ENCODE results near the gene HUWE1.
"Not testable (repeated sequence)": the region's sequence is repeated elsewhere in the genome, so short reads cannot be mapped to it uniquely, and the experiment has no call there.

Gene HUWE1

GRCh38 chrX:53606456-53606855 is 80.1 kb downstream of the HUWE1 start:
- no peak for DNase-seq (ENCODE audit: low read depth in 2 of 2)

- DNase-seq (ENCODE audit: low read depth in 2 of 2) = no peak
Measured at GRCh38 chrX:53605004-53605403, 81.5 kb downstream of the HUWE1 start.

- no peak for DNase-seq (ENCODE audit: low read depth in 2 of 2)
Measured at GRCh38 chrX:53599781-53600396, 86.6 kb downstream of the HUWE1 start.

- DNase-seq (ENCODE audit: low read depth in 2 of 2) = no peak
Measured at GRCh38 chrX:53598169-53598568, 88.3 kb downstream of the HUWE1 start.

- no peak for DNase-seq (ENCODE audit: low read depth in 2 of 2)
Measured at GRCh38 chrX:53595266-53595810, 91.2 kb downstream of the HUWE1 start.

- no peak for DNase-seq (ENCODE audit: low read depth in 2 of 2)
Measured at GRCh38 chrX:53594354-53594753, 92.2 kb downstream of the HUWE1 start.

GRCh38 chrX:53587795-53588420 is 98.6 kb downstream of the HUWE1 start:
- no peak for DNase-seq (ENCODE audit: low read depth in 2 of 2)

- no peak for DNase-seq (ENCODE audit: low read depth in 2 of 2)
Measured at GRCh38 chrX:53584891-53585290, 101.6 kb downstream of the HUWE1 start.

- DNase-seq (ENCODE audit: low read depth in 2 of 2) = no peak
Measured at GRCh38 chrX:53583571-53583970, 102.9 kb downstream of the HUWE1 start.

GRCh38 chrX:53580742-53581504 is 105.6 kb downstream of the HUWE1 start:
- no peak for DNase-seq (ENCODE audit: low read depth in 2 of 2)

GRCh38 chrX:53571494-53571893 is 115.0 kb downstream of the HUWE1 start:
- no peak for DNase-seq (ENCODE audit: low read depth in 2 of 2)

GRCh38 chrX:53563324-53563723 is 123.2 kb downstream of the HUWE1 start:
- no peak for DNase-seq (ENCODE audit: low read depth in 2 of 2)

- DNase-seq (ENCODE audit: low read depth in 2 of 2) = no peak
Measured at GRCh38 chrX:53561912-53562311, 124.6 kb downstream of the HUWE1 start.

- DNase-seq (ENCODE audit: low read depth in 2 of 2) = no peak
Measured at GRCh38 chrX:53558646-53559045, 127.9 kb downstream of the HUWE1 start.

- DNase-seq (ENCODE audit: low read depth in 2 of 2) = no peak
Measured at GRCh38 chrX:53556868-53557267, 129.7 kb downstream of the HUWE1 start.

- DNase-seq (ENCODE audit: low read depth in 2 of 2) = no peak
Measured at GRCh38 chrX:53550756-53551463, 135.6 kb downstream of the HUWE1 start.

GRCh38 chrX:53547668-53548067 is 138.9 kb downstream of the HUWE1 start:
- DNase-seq (ENCODE audit: low read depth in 2 of 2) = peak in 1 of 2 donors; percentile 3

- DNase-seq (ENCODE audit: low read depth in 2 of 2) = no peak
Measured at GRCh38 chrX:53544936-53545335, 141.6 kb downstream of the HUWE1 start.

- no peak for DNase-seq (ENCODE audit: low read depth in 2 of 2)
Measured at GRCh38 chrX:53538781-53539180, 147.7 kb downstream of the HUWE1 start.

GRCh38 chrX:53531255-53531966 is 155.1 kb downstream of the HUWE1 start:
- DNase-seq (ENCODE audit: low read depth in 2 of 2) = not testable (repeated sequence)

GRCh38 chrX:53526999-53527398 is 159.5 kb downstream of the HUWE1 start:
- no peak for DNase-seq (ENCODE audit: low read depth in 2 of 2)
